NT2/D1 (cell line): ENCODE results near the gene ROMO1.

Source experiments
- YY1 ChIP-seq: IDR thresholded peaks from 2 replicates; pipeline ENCODE4 v1.6.1; 2011; ENCODE audit not compliant: insufficient read length, insufficient read depth
- ZNF274 ChIP-seq: IDR thresholded peaks from 2 replicates; pipeline ENCODE4 v1.6.1; 2011; ENCODE audit warnings: mild to moderate bottlenecking, low read depth, low read length

DNA sequence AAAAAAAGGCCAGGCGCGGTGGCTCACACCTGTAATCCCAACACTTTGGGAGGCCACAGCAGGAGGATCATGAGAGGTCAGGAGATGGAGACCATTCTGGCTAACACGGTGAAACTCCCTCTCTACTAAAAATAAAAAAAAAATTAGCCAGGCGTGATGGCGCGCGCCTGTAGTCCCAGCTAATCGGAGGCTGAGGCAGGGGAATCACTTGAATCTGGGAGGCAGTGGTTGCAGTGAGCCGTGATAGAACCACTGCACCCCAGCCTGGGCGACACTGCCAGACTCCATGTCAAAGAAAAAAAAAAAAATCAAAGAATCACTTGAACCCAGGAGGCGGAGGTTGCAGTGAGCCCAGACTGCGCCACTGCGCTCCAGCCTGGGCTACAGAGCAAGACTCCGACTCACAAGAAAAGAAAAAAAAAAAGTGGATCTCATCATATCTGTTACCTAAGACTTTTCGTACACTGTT, 38.7 kb downstream of the ROMO1 start:
- TF ChIP-seq YY1, result no peak
- TF ChIP-seq ZNF274, result no peak
